K562 (cell line): ENCODE data around the gene KCNK7. TPM values are rescaled to one million over a fixed set of nuclear protein-coding genes. Genes with fewer than 3 reads are reported as not detected.

Source experiments
- ATAC-seq: fragments of 200-7000 bp; cut with Tn5 transposase; 3 replicates; pipeline ENCODE4 v1.9.1; 2020; ENCODE audit warnings: moderate library complexity
- BruUV-seq: library from RNA; stranded (reverse); fragments of 400-500 nt; replicated peaks from 2 replicates; lab custom pipeline; 2021; lab: Mats Ljungman, UMichigan
- CTCF ChIA-PET: fragments of 300-600 bp; formaldehyde crosslinking; extraction: SDS; loops from one replicate; lab custom pipeline; 2021; ENCODE audit warnings: low intra/inter-chr PET ratio; lab: Yijun Ruan, JAX
- POLR2A ChIA-PET: fragments of 300-600, 350-650 bp; sonication (Branson Sonifier 250); formaldehyde crosslinking; extraction: SDS; loops from one replicate; lab custom pipeline; 2021; ENCODE audit warnings: antibody characterized with exemption, inconsistent platforms; lab: Yijun Ruan, JAX
- DNase-seq, 4 experiments: peaks; one replicate each; pipeline versions ENCODE4 v3.0.0 to v3.0.0-alpha.2; 2011 to 2018; ENCODE audit warnings: low spot score in 3 of 4, mixed read lengths in 3 of 4; ENCODE audit errors: extremely low read depth in 1 of 4
- FAIRE-seq: peaks from 2 replicates; lab custom pipeline; 2011; peaks lifted over from hg19 to GRCh38; lab: Jason Lieb, UNC
- H2AFZ ChIP-seq: 2 replicates; pipeline ENCODE4 v1.6.0; 2011; ENCODE audit warnings: low read depth, low read length, control low read depth, inconsistent platforms
- H3K27ac ChIP-seq: fragments of 200-600 bp; 3 replicates; pipeline ENCODE4 v1.8.0; 2011; ENCODE audit warnings: low read depth, mild to moderate bottlenecking, control low read depth, inconsistent platforms, low read length, moderate library complexity, mixed read lengths; ENCODE audit errors: extremely low read depth
- H3K27me3 ChIP-seq, 2 experiments: fragments of 300-600 bp in 1 of 2; 2 replicates in 1 of 2; 3 replicates in 1 of 2; pipeline versions ENCODE4 v1.6.0 to v1.8.0; 2011; ENCODE audit warnings: inconsistent platforms in 2 of 2, low read length in 2 of 2, mild to moderate bottlenecking in 1 of 2, mixed read lengths in 1 of 2, moderate library complexity in 1 of 2; ENCODE audit not compliant: control insufficient read depth in 2 of 2, insufficient read depth in 2 of 2
- H3K36me3 ChIP-seq: fragments of 300-600 bp; 3 replicates; pipeline ENCODE4 v1.8.0; 2011; ENCODE audit warnings: mild to moderate bottlenecking, low read length, inconsistent platforms; ENCODE audit not compliant: control insufficient read depth, insufficient read depth
- H3K4me1 ChIP-seq, 2 experiments: fragments of 200-600 bp in 1 of 2; replicated peaks in 1 of 2; 2 replicates in 1 of 2; 3 replicates in 1 of 2; pipeline versions ENCODE4 v1.5.1 to v1.8.0; 2011; ENCODE audit warnings: inconsistent platforms in 2 of 2, low read length in 2 of 2, mild to moderate bottlenecking in 1 of 2, mixed read lengths in 1 of 2, moderate library complexity in 1 of 2; ENCODE audit not compliant: control insufficient read depth in 2 of 2, insufficient read depth in 2 of 2
- H3K4me2 ChIP-seq: 2 replicates; pipeline ENCODE4 v1.6.1; 2011; ENCODE audit warnings: low read length, control low read depth, inconsistent platforms, mixed read lengths; ENCODE audit not compliant: insufficient read depth
- H3K4me3 ChIP-seq: fragments of 200-600 bp; sonication (generic), shearing (Covaris generic); 2 replicates; pipeline ENCODE4 v1.5.1; 2016; ENCODE audit warnings: control low read depth, inconsistent platforms
- H3K79me2 ChIP-seq: fragments of 200-600 bp; 3 replicates; pipeline ENCODE4 v1.8.0; 2011; ENCODE audit warnings: low read length, inconsistent platforms; ENCODE audit not compliant: control insufficient read depth, insufficient read depth
- H3K9ac ChIP-seq, 2 experiments: 2 replicates each; pipeline versions ENCODE4 v1.6.0 to v1.6.1; 2011; ENCODE audit warnings: low read depth in 2 of 2, low read length in 2 of 2, control low read depth in 1 of 2, inconsistent platforms in 1 of 2, mild to moderate bottlenecking in 1 of 2, mixed read lengths in 1 of 2; ENCODE audit not compliant: insufficient read depth in 1 of 2
- H3K9me1 ChIP-seq: one replicate; pipeline ENCODE4 v1.6.0; 2011; ENCODE audit warnings: inconsistent platforms, mild to moderate bottlenecking, low read length, moderate library complexity; ENCODE audit not compliant: control insufficient read depth, insufficient read depth
- H3K9me3 ChIP-seq: replicated peaks from 2 replicates; pipeline ENCODE4 v1.5.1; 2011; ENCODE audit warnings: low read depth, low read length, inconsistent platforms; ENCODE audit not compliant: control insufficient read depth, insufficient read depth
- H4K20me1 ChIP-seq: replicated peaks from 2 replicates; pipeline ENCODE4 v1.6.1; 2011; ENCODE audit warnings: low read length, inconsistent platforms, mixed read lengths; ENCODE audit not compliant: control insufficient read depth, insufficient read depth
- BRF2 ChIP-seq: IDR thresholded peaks from 3 replicates; pipeline ENCODE4 v1.6.1; 2011; ENCODE audit warnings: borderline replicate concordance, mild to moderate bottlenecking; ENCODE audit not compliant: insufficient read length, insufficient read depth
- ETV5 ChIP-seq: sonication (generic); formaldehyde crosslinking; IDR thresholded peaks from 2 replicates; pipeline ENCODE4 v1.4.0; 2020; ENCODE audit warnings: low read depth, mild to moderate bottlenecking, missing genetic modification reagents
- FIP1L1 ChIP-seq: fragments of 200-400 bp; formaldehyde crosslinking; IDR thresholded peaks from 2 replicates; pipeline ENCODE4 v1.6.1; 2018; ENCODE audit warnings: mild to moderate bottlenecking, low read depth, low read length; ENCODE audit not compliant: poor library complexity, severe bottlenecking
- FOXJ2 ChIP-seq: fragments of 200-800 bp; sonication (Bioruptor generic); IDR thresholded peaks from 2 replicates; pipeline ENCODE4 v1.6.1; 2016; ENCODE audit warnings: missing genetic modification characterization, missing compliant biosample characterization
- FOXO4 ChIP-seq: fragments of 450-650 bp; formaldehyde crosslinking; IDR thresholded peaks from 2 replicates; pipeline ENCODE4 v1.4.0; 2020; ENCODE audit warnings: mild to moderate bottlenecking, moderate library complexity
- GABPA ChIP-seq: fragments of 200-800 bp; sonication (Bioruptor generic); conservative IDR thresholded peaks from 2 replicates; pipeline ENCODE4 v1.6.1; 2016; ENCODE audit warnings: low read depth, missing genetic modification characterization, missing compliant biosample characterization
- PTBP1 ChIP-seq: fragments of 200-400 bp; formaldehyde crosslinking; IDR thresholded peaks from 2 replicates; pipeline ENCODE4 v1.6.1; 2017; ENCODE audit warnings: low read depth, low read length
- SP1 ChIP-seq: sonication (generic); formaldehyde crosslinking; IDR thresholded peaks from 2 replicates; pipeline ENCODE4 v1.8.1; 2022; ENCODE audit warnings: mild to moderate bottlenecking, missing genetic modification reagents
- XRCC3 ChIP-seq: fragments of 450-650 bp; IDR thresholded peaks from 2 replicates; pipeline ENCODE4 v1.6.1; 2017; ENCODE audit warnings: mild to moderate bottlenecking, moderate library complexity
- ZFP36 ChIP-seq: fragments of 150-350 bp; IDR thresholded peaks from 2 replicates; pipeline ENCODE4 v1.6.1; 2018; ENCODE audit warnings: low read length, low read depth; ENCODE audit not compliant: partially characterized antibody
- ZKSCAN3 ChIP-seq: fragments of 250-450 bp; sonication (Bioruptor Pico); IDR thresholded peaks from 2 replicates; pipeline ENCODE4 v1.4.0; 2020
- ZNF589 ChIP-seq: fragments of 200-800 bp; sonication (Bioruptor generic); IDR thresholded peaks from 2 replicates; pipeline ENCODE4 v1.6.1; 2016; ENCODE audit warnings: low read depth, missing genetic modification characterization, missing compliant biosample characterization
- WGBS: fragments of 100-300 bp; shearing (Covaris generic); methylation state at CpG from one replicate; pipeline ENCODE4 v1.1.6; 2016; ENCODE audit warnings: low coverage, mixed read lengths; ENCODE audit not compliant: insufficient coverage; ENCODE audit errors: missing lambda C conversion rate; 5-methylcytosine and 5-hydroxymethylcytosine counted together
- in situ Hi-C: fragments of 300-500 bp; cut with MboI; formaldehyde crosslinking; loops from 4 replicates; pipeline ENCODE4 v1.15.0; 2018; ENCODE audit warnings: inconsistent platforms, mixed read lengths
- intact Hi-C: fragments of 100-400 bp; cut with micrococcal nuclease; formaldehyde crosslinking; loops from 2 replicates; pipeline ENCODE4 v1.14.2; 2022
- polyA plus RNA-seq, 8 experiments: library from polyadenylated mRNA; depleted of rRNA in 4 of 8; stranded (reverse) in 5 of 8; unstranded in 3 of 8; fragments of >200 nt; fragmentation: Nextera tagmentation in 2 of 8; fragmentation: Illumina TruSeq in 1 of 8; extraction: Ambion mirVana in 2 of 8; extraction: Trizol in 1 of 8; gene quantifications; 2 replicates each; pipeline versions ENCODE4 v1.2.1 to v1.2.3, GENCODE V29; 2011 to 2014; ENCODE audit warnings: inconsistent platforms in 1 of 8, missing spikeins in 1 of 8
- total RNA-seq, 7 experiments: library from RNA; depleted of rRNA in 6 of 7; stranded (reverse); fragments of >200 nt in 6 of 7; fragmentation: Illumina TruSeq in 2 of 7; extraction: Trizol in 2 of 7; gene quantifications; 2 replicates each; pipeline versions ENCODE4 v1.2.1 to v1.2.3, GENCODE V29; 2011 to 2021; ENCODE audit warnings: low replicate concordance in 1 of 7

KCNK7 gene
- total and polyA plus RNA-seq, 9 of the 15 experiments (the other 6 are each of a cell fraction or from before 2014, with no cell fraction given), result 0.07 to 0.40 TPM; not detected in 7

GRCh38 chr11:65609665-65610064 lies 14.1 kb upstream of the KCNK7 start:
- no peak overlapping the region for H2AFZ ChIP-seq
- H3K4me1 ChIP-seq, result peaks cover 22 to 63% of the 10 kb centered on the region in 2 experiments
- DNase-seq, result no peak
- H3K9ac ChIP-seq, result peak overlapping the region in 1 of 2 experiments; percentile 72; a peak in 2 of 4 replicates
- peaks cover 37% of the 10 kb centered on the region for H3K79me2 ChIP-seq
- no peak overlapping the region for H3K4me3 ChIP-seq
- H3K27ac ChIP-seq, result no peak overlapping the region
- no peaks in the 10 kb centered on the region for H3K9me3 ChIP-seq
- BruUV-seq, result no TSS peak
- peaks cover 3% of the 10 kb centered on the region for H3K9me1 ChIP-seq
- 81% methylated on average over 5 of the region's 5 CpGs for WGBS
- FAIRE-seq, result no peak
- ATAC-seq, result no peak
- peaks cover 60% of the 10 kb centered on the region; the same call in 2 of the 3 replicates for H3K36me3 ChIP-seq
- intact Hi-C loops, result no loop called here
- TF ChIP-seq SP1 (CRISPR knock-in tag), result no peak
- peak; percentile 53 for TF ChIP-seq ZFP36
- H4K20me1 ChIP-seq, result no peaks in the 10 kb centered on the region
- H3K27me3 ChIP-seq, result no peaks in the 10 kb centered on the region
- ChIA-PET CTCF (no interaction called here), POLR2A (interaction anchor here (0.6 to 1.4 kb wide), 5 partner anchors 15 to 568 kb away, joined by 4 to 5 read pairs (median 4); no protein-coding TSS in a partner anchor)
- in situ Hi-C loops, result no loop called here
- H3K4me2 ChIP-seq, result no peak overlapping the region

- DNase-seq (no peak), FAIRE-seq (no peak), ATAC-seq (no peak)
- H3K36me3 ChIP-seq, result peaks cover 65% of the 10 kb centered on the region; the same call in 2 of the 3 replicates
- peaks cover 22 to 61% of the 10 kb centered on the region in 2 experiments for H3K4me1 ChIP-seq
- H3K4me2 ChIP-seq, result no peak overlapping the region
- no peak overlapping the region for H3K27ac ChIP-seq
- H4K20me1 ChIP-seq, result no peaks in the 10 kb centered on the region
- ChIA-PET POLR2A (interaction anchor here (1.1 kb wide), 2 partner anchors 104 to 112 kb away, joined by 4 to 5 read pairs; no protein-coding TSS in a partner anchor), CTCF (no interaction called here)
- WGBS, result 86% methylated on average over 3 of the region's 3 CpGs
- intact Hi-C loops, result no loop called here
- H3K27me3 ChIP-seq, result no peaks in the 10 kb centered on the region
- H3K9ac ChIP-seq, result peak overlapping the region in 1 of 2 experiments; percentile 72; a peak in 1 of 4 replicates
- peaks cover 33% of the 10 kb centered on the region for H3K79me2 ChIP-seq
- in situ Hi-C loops, result no loop called here
- H3K9me1 ChIP-seq, result peaks cover 3% of the 10 kb centered on the region
- no TSS peak for BruUV-seq
- H3K4me3 ChIP-seq, result no peak overlapping the region
- H3K9me3 ChIP-seq, result no peaks in the 10 kb centered on the region
- H2AFZ ChIP-seq, result no peak overlapping the region
- no peak for TF ChIP-seq XRCC3
- TF ChIP-seq PTBP1, result no peak
- TF ChIP-seq GABPA (tag), result no peak
- no peak for TF ChIP-seq FOXO4 (CRISPR knock-in tag)
- TF ChIP-seq BRF2, result no peak
- no peak for TF ChIP-seq FOXJ2 (tag)
- TF ChIP-seq ETV5 (CRISPR knock-in tag), result no peak
- no peak for TF ChIP-seq ZKSCAN3 (CRISPR knock-in tag)
- TF ChIP-seq ZNF589 (CRISPR knock-in tag), result no peak
- no peak for TF ChIP-seq FIP1L1
These were observed 13.6 kb upstream of the KCNK7 start for GRCh38 chr11:65609229-65609628.
